Panc1 (cell line): ENCODE measurements around the gene B3GAT3.

Source experiments
- POLR2AphosphoS5 ChIP-seq: IDR thresholded peaks from 2 replicates; pipeline ENCODE4 v1.6.1; 2012; ENCODE audit warnings: mild to moderate bottlenecking, low read depth, low read length, moderate library complexity
- SIN3A ChIP-seq: IDR thresholded peaks from 2 replicates; pipeline ENCODE4 v1.6.1; 2012; ENCODE audit warnings: low read depth, mild to moderate bottlenecking, low read length, moderate library complexity, borderline replicate concordance; ENCODE audit not compliant: insufficient read depth
- TCF7L2 ChIP-seq: IDR thresholded peaks from 2 replicates; pipeline ENCODE4 v1.6.1; 2011; ENCODE audit warnings: mild to moderate bottlenecking, low read depth, low read length, inconsistent platforms
- TF ChIP-seq, protein P1 (sequence below): fragments of 450-650 bp; IDR thresholded peaks from 2 replicates; pipeline ENCODE4 v1.5.1; 2017; ENCODE audit warnings: mild to moderate bottlenecking

DNA sequence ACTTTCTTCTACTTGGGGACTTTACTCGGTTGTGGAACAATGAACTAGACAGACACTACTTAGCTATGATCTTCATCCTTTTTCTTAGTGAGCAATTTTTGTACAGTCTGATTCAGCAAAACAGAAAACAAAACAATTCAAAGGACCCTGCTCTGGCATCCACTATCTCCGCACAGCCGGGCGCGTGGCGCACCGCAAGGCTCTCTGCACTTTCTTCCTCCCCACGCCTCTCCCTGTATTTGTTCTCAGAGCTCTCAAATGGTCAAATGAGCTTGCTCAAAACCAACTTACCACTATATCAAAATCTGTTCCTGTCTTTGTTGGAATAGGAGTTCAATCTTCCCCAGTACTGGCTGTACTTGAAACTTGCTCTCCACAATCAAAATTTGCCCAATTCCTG is 55.5 kb downstream of the B3GAT3 start:
- TF ChIP-seq, protein P1, sequence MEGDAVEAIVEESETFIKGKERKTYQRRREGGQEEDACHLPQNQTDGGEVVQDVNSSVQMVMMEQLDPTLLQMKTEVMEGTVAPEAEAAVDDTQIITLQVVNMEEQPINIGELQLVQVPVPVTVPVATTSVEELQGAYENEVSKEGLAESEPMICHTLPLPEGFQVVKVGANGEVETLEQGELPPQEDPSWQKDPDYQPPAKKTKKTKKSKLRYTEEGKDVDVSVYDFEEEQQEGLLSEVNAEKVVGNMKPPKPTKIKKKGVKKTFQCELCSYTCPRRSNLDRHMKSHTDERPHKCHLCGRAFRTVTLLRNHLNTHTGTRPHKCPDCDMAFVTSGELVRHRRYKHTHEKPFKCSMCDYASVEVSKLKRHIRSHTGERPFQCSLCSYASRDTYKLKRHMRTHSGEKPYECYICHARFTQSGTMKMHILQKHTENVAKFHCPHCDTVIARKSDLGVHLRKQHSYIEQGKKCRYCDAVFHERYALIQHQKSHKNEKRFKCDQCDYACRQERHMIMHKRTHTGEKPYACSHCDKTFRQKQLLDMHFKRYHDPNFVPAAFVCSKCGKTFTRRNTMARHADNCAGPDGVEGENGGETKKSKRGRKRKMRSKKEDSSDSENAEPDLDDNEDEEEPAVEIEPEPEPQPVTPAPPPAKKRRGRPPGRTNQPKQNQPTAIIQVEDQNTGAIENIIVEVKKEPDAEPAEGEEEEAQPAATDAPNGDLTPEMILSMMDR, result no peak
- TF ChIP-seq TCF7L2 (no peak), SIN3A (no peak), POLR2AphosphoS5 (no peak)
